SIG-M5 treated with dmso at 0.1 percent for 504 hours (cell line): Measurements from ENCODE around the gene FHL2.
"Not testable (repeated sequence)": the region's sequence is repeated elsewhere in the genome, so short reads cannot be mapped to it uniquely, and the experiment has no call there.

Experiments
- DNase-seq: peaks from one replicate; lab custom pipeline; 2025; ENCODE audit not compliant: unreplicated experiment; lab: John Stamatoyannopoulos, UW

FHL2 gene

GRCh38 chr2:105358593-105358992 is 40.3 kb downstream of the FHL2 start:
- DNase-seq, result no peak

DNA sequence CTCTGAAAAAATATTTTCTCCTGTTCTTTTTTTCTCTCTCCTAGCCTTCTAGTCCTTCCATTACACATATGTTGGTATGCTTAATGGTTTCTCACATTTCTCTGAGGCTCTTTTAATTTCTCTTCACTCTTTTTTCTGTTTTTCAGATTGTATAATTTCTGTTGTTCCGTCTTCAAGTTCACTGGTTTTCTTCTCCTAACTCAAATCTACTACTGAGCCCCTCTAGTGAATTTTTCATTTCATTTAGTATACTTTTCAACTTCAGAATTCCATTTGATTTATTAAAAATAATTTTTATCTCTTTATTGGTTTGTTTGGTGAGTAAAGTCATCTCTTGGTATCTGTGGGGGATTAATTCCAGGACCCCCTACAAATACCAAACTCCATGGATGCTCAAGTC is 41.7 kb downstream of the FHL2 start:
- DNase-seq, result no peak

DNA sequence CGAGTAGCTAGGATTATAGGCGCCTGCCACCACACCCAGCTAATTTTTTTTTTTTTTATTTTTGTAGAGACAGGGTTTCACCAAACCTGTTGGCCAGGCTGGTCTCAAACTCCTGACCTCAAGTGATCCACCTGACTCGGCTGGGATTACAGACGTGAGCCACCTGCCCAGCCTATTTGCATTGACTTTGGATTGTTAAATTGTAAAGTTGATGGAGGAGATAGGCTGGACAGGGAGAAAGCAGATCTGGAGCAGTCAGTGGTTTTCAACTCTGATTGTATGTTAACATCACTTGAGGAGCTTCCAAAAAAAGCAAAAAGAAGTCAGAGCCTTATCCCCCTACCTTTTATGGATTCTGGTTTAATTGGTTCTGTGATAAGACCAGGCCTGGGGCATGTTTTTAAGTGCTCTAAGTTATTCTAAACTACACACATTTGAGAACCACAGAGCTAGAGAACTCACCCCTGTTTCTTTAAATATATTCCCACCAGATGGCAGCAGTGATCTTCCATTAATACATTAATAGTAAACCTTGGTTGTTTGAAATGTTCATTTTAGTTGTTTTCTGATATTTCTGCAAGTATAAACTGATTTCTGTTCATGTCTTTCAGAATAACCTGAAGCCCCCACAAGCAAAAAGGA is 54.0 kb downstream of the FHL2 start:
- peak; percentile 35 for DNase-seq

GRCh38 chr2:105339414-105339813 is 59.4 kb downstream of the FHL2 start:
- no peak for DNase-seq

- DNase-seq, result peak; percentile 7
Measured at GRCh38 chr2:105338020-105338385, 60.8 kb downstream of the FHL2 start.

DNA sequence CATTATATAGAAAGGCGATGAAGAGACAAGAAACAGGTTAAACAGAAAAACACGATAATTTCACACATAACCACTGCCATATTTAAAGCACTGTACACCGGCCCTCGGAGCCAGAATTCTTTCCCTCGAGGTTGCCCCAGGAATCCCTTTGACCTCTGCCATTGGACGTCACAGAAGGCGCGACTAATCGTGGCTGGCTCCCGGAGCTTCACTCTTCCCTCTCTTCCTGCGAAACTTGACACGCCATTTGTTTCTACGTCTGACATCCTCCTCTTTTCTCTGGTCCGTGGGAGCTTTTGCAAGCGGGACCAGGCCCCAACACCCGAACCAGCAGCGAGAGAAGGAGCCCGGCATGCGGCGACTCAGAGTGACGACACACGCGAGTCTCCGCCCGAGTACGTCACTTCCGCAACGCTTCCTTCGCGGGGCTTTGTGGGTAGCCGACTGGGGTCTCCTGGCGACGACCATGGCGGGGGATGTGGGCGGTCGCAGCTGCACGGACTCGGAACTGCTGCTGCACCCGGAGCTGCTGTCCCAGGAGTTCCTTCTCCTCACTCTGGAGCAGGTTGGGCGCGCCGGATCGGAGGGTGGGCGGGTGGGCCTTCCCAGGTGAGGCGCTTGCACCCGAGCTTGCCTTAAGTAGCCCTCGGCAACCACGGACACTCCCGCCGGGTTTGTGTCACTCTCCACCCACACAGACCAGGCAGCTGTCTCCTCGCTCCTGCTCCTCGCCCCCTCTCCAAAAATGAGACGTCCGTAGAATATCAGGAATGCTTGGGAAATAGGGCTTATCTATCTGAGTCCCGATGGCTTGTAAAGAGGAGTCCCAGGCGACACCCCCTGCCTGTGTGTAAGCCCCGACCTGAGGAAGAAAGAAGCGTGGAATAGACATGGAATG is 61.5 kb downstream of the FHL2 start, which contains the start of gene C2orf49:
C2orf49 (plus strand) TSS at position 419 of the 898 bp plus-strand sequence; CDS start at position 467, 48 bp downstream.
- DNase-seq, result peak; percentile 86

- no peak for DNase-seq
Measured at GRCh38 chr2:105336786-105337121, 62.1 kb downstream of the FHL2 start.

DNA sequence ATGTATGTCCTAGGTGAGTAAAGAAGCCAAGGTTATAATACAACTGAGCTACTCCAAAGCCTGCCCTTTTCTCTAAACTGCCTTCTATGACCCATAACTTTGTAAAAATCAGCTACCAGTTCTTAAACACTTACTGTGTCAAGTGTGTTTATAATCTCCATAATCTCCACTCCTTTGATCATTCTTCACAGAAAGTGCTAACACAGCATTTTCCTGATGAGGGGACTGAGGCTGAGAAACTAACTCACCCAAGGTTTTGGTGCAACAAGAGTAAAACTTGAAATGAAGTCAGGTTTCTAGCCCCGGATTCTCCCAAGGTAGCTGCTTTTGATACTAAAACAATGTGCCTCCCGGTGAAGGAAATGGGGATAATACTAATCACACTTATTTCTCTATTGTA is 63.4 kb downstream of the FHL2 start:
- no peak for DNase-seq

GRCh38 chr2:105334211-105334610 is 64.6 kb downstream of the FHL2 start:
- no peak for DNase-seq

- no peak for DNase-seq
Measured at GRCh38 chr2:105330681-105331375, 68.0 kb downstream of the FHL2 start.

GRCh38 chr2:105329561-105330495 is 69.0 kb downstream of the FHL2 start, which contains the start of gene TGFBRAP1:
TGFBRAP1 (minus strand) TSS chr2:105329735; CDS start chr2:105308301, 21,434 bp downstream.
- DNase-seq, result peak; percentile 44

DNA sequence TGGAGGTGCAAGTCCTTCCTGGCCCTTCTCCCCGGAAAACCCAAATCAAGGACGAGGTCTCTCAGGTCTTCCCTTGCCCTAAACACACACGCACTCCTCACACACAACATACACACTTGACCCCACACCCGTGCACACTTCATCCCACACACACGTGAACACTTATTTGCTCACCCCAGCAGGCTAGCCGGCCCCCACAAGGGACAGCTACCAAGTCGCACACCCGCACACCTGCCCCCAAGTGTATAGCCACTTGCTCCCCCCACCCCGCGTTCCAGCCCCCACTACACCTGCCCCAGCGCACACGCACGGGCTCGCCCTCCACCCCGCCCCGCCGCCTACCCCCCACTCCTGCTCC is 69.7 kb downstream of the FHL2 start:
- DNase-seq, result no peak

- peak; percentile 15 for DNase-seq
Measured at GRCh38 chr2:105328281-105329196, 70.3 kb downstream of the FHL2 start.

- no peak for DNase-seq
Measured at GRCh38 chr2:105327690-105328089, 71.2 kb downstream of the FHL2 start.

GRCh38 chr2:105327271-105327670 is 71.6 kb downstream of the FHL2 start:
- DNase-seq, result not testable (repeated sequence)

- DNase-seq, result no peak
Measured at GRCh38 chr2:105325389-105325963, 73.4 kb downstream of the FHL2 start.

DNA sequence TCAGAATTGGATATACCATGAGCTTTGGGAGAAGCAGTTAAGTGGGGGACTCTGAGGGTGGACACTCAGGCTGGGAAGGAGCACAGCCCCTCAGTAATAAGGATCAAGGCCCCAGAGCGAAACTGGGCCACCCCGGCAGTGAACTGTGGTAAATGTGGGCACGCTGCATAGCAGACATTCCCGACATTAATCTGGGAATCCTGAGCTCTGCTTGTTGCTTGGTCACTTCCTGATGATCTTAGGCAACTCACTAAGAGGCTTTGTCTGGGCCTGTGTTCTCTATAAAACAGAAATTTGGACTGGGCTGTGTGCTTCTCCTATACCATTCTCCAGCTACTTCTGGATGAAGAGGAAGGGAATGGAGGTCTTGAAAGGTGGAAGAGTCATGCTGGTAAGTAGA is 74.1 kb downstream of the FHL2 start:
- no peak for DNase-seq

DNA sequence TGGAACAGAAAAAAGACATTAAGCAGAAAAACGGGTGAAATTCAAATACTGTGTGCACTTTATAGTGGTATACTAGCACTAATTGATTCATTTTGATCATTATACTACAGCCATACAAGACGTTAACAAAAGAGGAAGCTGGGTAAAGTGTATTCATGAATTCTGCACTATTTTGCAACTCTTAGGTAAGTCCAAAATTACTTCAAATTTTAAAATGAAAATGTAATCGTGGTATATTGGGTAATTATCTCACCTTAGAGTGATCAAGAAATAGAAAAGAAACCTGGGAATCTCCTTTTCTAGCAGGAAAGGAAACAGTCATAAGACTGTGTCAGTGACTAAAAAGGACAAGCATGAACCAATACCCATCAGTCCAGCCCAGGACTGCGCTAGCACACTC is 74.8 kb downstream of the FHL2 start:
- peak; percentile 47 for DNase-seq

- no peak for DNase-seq
Measured at GRCh38 chr2:105323111-105323510, 75.7 kb downstream of the FHL2 start.
